Adrenal gland (tissue), 12 donors: Measurements from ENCODE around the gene CD33. TPM values are rescaled to one million over a fixed set of nuclear protein-coding genes. Genes with fewer than 3 reads are reported as not detected.

ENCODE experiments used
- DNase-seq, 7 donors: peaks; one replicate each; pipeline ENCODE4 v3.0.0-alpha.2; 2019 to 2020
- H3K27ac ChIP-seq, 5 donors: fragments of 200-600 bp; sonication (generic) in 4 of 5; 1 replicate in 3 of 5; 2 replicates in 2 of 5; pipeline versions ENCODE4 v1.5.1 to v1.8.0; 2016 to 2020; ENCODE audit warnings: mild to moderate bottlenecking in 1 of 5
- H3K27me3 ChIP-seq: fragments of 200-600 bp; 2 replicates; pipeline ENCODE4 v1.8.0; 2021
- H3K36me3 ChIP-seq, 2 donors: fragments of 200-600 bp; replicated peaks in 1 of 2; 1 replicate in 1 of 2; 2 replicates in 1 of 2; pipeline versions ENCODE4 v1.5.1 to v1.8.0; 2018 to 2022
- H3K4me1 ChIP-seq, 2 donors: fragments of 200-600 bp; replicated peaks in 1 of 2; 1 replicate in 1 of 2; 2 replicates in 1 of 2; pipeline versions ENCODE4 v1.5.1 to v1.8.0; 2018 to 2021
- H3K4me3 ChIP-seq, 4 donors: fragments of 200-600 bp; sonication (generic) in 3 of 4; one replicate each; pipeline ENCODE4 v1.5.1; 2016 to 2018
- H3K9me3 ChIP-seq, 3 donors: fragments of 200-600 bp; sonication (generic) in 1 of 3; replicated peaks in 1 of 3; 1 replicate in 2 of 3; 2 replicates in 1 of 3; pipeline versions ENCODE4 v1.5.1 to v1.8.0; 2016 to 2021
- CTCF ChIP-seq, 6 experiments: fragments of 450-650 bp in 4 of 6; fragments of 200-600 bp in 2 of 6; sonication (generic) in 1 of 6; IDR thresholded peaks; 1 replicate in 5 of 6; 2 replicates in 1 of 6; pipeline versions ENCODE4 v1.5.1 to v1.8.0; 2016 to 2021; ENCODE audit warnings: antibody characterized with exemption in 6 of 6, mild to moderate bottlenecking in 2 of 6, moderate library complexity in 1 of 6
- POLR2A ChIP-seq, 2 donors: fragments of 450-650 bp; IDR thresholded peaks; one replicate each; pipeline ENCODE4 v1.6.1; 2017; ENCODE audit warnings: antibody characterized with exemption in 2 of 2, mild to moderate bottlenecking in 2 of 2, moderate library complexity in 1 of 2
- WGBS, 4 donors: extraction: QIAGEN DNeasy Blood & Tissue Kit in 2 of 4; methylation state at CpG; one replicate each; pipeline versions ENCODE4 v1.1.5 to v1.1.7; 2013 to 2017; 5-methylcytosine and 5-hydroxymethylcytosine counted together
- intact Hi-C, 2 donors: fragments of 100-400 bp; cut with DNase I; formaldehyde crosslinking; loops; one replicate each; pipeline versions ENCODE4 v1.14.1 to v1.15.0; 2022 to 2023
- polyA plus RNA-seq, 3 donors: library from polyadenylated mRNA; stranded (reverse); fragments of 200-250 nt in 2 of 3; fragments of 350-450 nt in 1 of 3; fragmentation: Illumina TruSeq in 1 of 3; extraction: RNeasy Lipid Tissue Mini Kit (QIAGEN cat#74804) in 1 of 3; gene quantifications; one replicate each; pipeline ENCODE4 v1.2.3, GENCODE V29; 2013 to 2014
- total RNA-seq, 9 donors: library from RNA; depleted of rRNA in 4 of 9; stranded (reverse); fragments of >200 nt in 4 of 9; fragments of 120-200 nt in 1 of 9; fragmentation: NEBNext Ultra II Directional in 1 of 9; extraction: Animal tissue kit (Norgen Biotek cat#: 25700) in 1 of 9; gene quantifications; one replicate each; pipeline versions ENCODE4 v1.1.0 to v1.2.4, GENCODE V29; 2013 to 2023
- donor health status: healthy with polysubstance abuse.
- donor health status: Bipolar disorder and iron deficiency.
- donor health status: DM: yes; HTN: yes; CAD: no.
- donor health status: DM: no; HTN: no; CAD: no.
- donor health status: DM: no; HTN: no; CAD: no.
- donor health status: DM: yes; HTN: yes; CAD: no.

The CD33 gene
- total and polyA plus RNA-seq, 12 donors: 2.2 to 21.8 (median 11.4) TPM

- Histone ChIP-seq H3K27me3 (peaks cover 8% of the 10 kb centered on the region), H3K4me3 (no peak overlapping the region), H3K36me3 (no peaks in the 10 kb centered on the region), H3K27ac (no peak overlapping the region), H3K9me3 (no peaks in the 10 kb centered on the region), H3K4me1 (no peaks in the 10 kb centered on the region)
- no peak for DNase-seq
- intact Hi-C loops: no loop called here
- TF ChIP-seq POLR2A (IDR thresholded peaks at IDR 0.05): no peak
- no peak for TF ChIP-seq CTCF (IDR thresholded peaks at IDR 0.05)
- 83 to 90% (median 87%) methylated on average over 3 to 11 of the region's 11 CpGs for WGBS, 4 donors
Measured at GRCh38 chr19:51187395-51188226, 37.3 kb upstream of the CD33 start.

GRCh38 chr19:51188227-51188559 is 36.7 kb upstream of the CD33 start:
- Histone ChIP-seq H3K36me3 (no peaks in the 10 kb centered on the region), H3K27ac (no peak overlapping the region), H3K9me3 (no peaks in the 10 kb centered on the region), H3K4me3 (no peak overlapping the region), H3K4me1 (no peaks in the 10 kb centered on the region), H3K27me3 (peaks cover 8% of the 10 kb centered on the region)
- TF ChIP-seq POLR2A (IDR thresholded peaks at IDR 0.05) (no peak), CTCF (IDR thresholded peaks at IDR 0.05) (no peak)
- intact Hi-C loops: no loop called here
- 86 to 96% (median 90%) methylated on average over 2 of the region's 2 CpGs for WGBS, 4 donors
- DNase-seq: no peak

GRCh38 chr19:51192689-51193088 is 32.2 kb upstream of the CD33 start:
- Histone ChIP-seq H3K27me3 (no peaks in the 10 kb centered on the region), H3K4me3 (no peak overlapping the region), H3K4me1 (no peaks in the 10 kb centered on the region), H3K27ac (no peak overlapping the region), H3K9me3 (no peaks in the 10 kb centered on the region), H3K36me3 (no peaks in the 10 kb centered on the region)
- no peak for DNase-seq
- TF ChIP-seq CTCF (IDR thresholded peaks at IDR 0.05) (no peak), POLR2A (IDR thresholded peaks at IDR 0.05) (no peak)
- WGBS, 4 donors: 89 to 93% (median 91%) methylated on average over 7 to 9 of the region's 9 CpGs
- intact Hi-C loops: no loop called here

GRCh38 chr19:51194527-51195315 is 30.2 kb upstream of the CD33 start:
- Histone ChIP-seq H3K9me3 (no peaks in the 10 kb centered on the region), H3K27ac (no peak overlapping the region), H3K4me1 (no peaks in the 10 kb centered on the region), H3K36me3 (no peaks in the 10 kb centered on the region), H3K4me3 (no peak overlapping the region), H3K27me3 (peaks cover 2% of the 10 kb centered on the region)
- 52 to 56% (median 55%) methylated on average over 17 to 21 of the region's 21 CpGs for WGBS, 4 donors
- TF ChIP-seq CTCF (IDR thresholded peaks at IDR 0.05): no peak
- no peak for TF ChIP-seq POLR2A (IDR thresholded peaks at IDR 0.05)
- intact Hi-C loops: no loop called here
- no peak for DNase-seq
